NT2/D1 (cell line): Measurements from ENCODE around the gene TLN1.

Experiments used
- YY1 ChIP-seq: IDR thresholded peaks from 2 replicates; pipeline ENCODE4 v1.6.1; 2011; ENCODE audit not compliant: insufficient read length, insufficient read depth
- ZNF274 ChIP-seq: IDR thresholded peaks from 2 replicates; pipeline ENCODE4 v1.6.1; 2011; ENCODE audit warnings: mild to moderate bottlenecking, low read depth, low read length

- TF ChIP-seq ZNF274 (no peak), YY1 (no peak)
Observed at GRCh38 chr9:35769763-35770162, 37.8 kb upstream of the TLN1 start.
